A549 (cell line): Measurements from ENCODE around the gene GTPBP8. TPM values are rescaled to one million over a fixed set of nuclear protein-coding genes. Genes with fewer than 3 reads are reported as not detected.

ENCODE experiments used
- ATAC-seq, 2 experiments: fragments of 200-7000 bp in 1 of 2; fragments of >200 bp in 1 of 2; cut with Nextera tagmentation in 1 of 2; cut with Tn5 transposase in 1 of 2; 3 replicates each; pipeline versions ENCODE4 v1.8.0 to v1.9.1; 2018 to 2020; ENCODE audit warnings: mild to moderate bottlenecking in 1 of 2, moderate library complexity in 1 of 2
- CTCF ChIA-PET: fragments of 300-600 bp; sonication (Branson Sonifier 250); formaldehyde crosslinking; extraction: SDS; loops from one replicate; lab custom pipeline; 2021; ENCODE audit warnings: antibody characterized with exemption, inconsistent platforms; lab: Yijun Ruan, JAX
- POLR2A ChIA-PET: fragments of 350-600 bp; formaldehyde crosslinking; extraction: SDS; loops from one replicate; lab custom pipeline; 2021; ENCODE audit warnings: antibody characterized with exemption, inconsistent platforms; lab: Yijun Ruan, JAX
- DNase-seq, 2 experiments: peaks; one replicate each; pipeline versions ENCODE4 v3.0.0 to v3.0.0-alpha.2; 2011 to 2016; ENCODE audit warnings: low read depth in 1 of 2, low spot score in 1 of 2
- FAIRE-seq: peaks from 2 replicates; lab custom pipeline; 2011; peaks lifted over from hg19 to GRCh38; lab: Jason Lieb, UNC
- H3K27ac ChIP-seq, 2 experiments: fragments of >200 bp; sonication (Bioruptor Twin); formaldehyde crosslinking; 3 replicates each; pipeline ENCODE4 v1.5.1; 2016 to 2017
- H3K4me1 ChIP-seq: fragments of >200 bp; sonication (Bioruptor Twin); formaldehyde crosslinking; 3 replicates; pipeline ENCODE4 v1.6.1; 2016
- H3K4me2 ChIP-seq: fragments of >200 bp; sonication (Bioruptor Twin); formaldehyde crosslinking; 3 replicates; pipeline ENCODE4 v1.6.1; 2016
- H3K4me3 ChIP-seq: fragments of >200 bp; sonication (Bioruptor Twin); formaldehyde crosslinking; 3 replicates; pipeline ENCODE4 v1.5.1; 2016
- H3K9me3 ChIP-seq: fragments of >200 bp; sonication (Bioruptor Twin); formaldehyde crosslinking; 3 replicates; pipeline ENCODE4 v1.6.1; 2016
- BCL3 ChIP-seq: fragments of >200 bp; sonication (Bioruptor Twin); formaldehyde crosslinking; IDR thresholded peaks from 3 replicates; pipeline ENCODE4 v1.6.1; 2016
- BHLHE40 ChIP-seq: IDR thresholded peaks from 2 replicates; pipeline ENCODE4 v1.6.1; 2012; ENCODE audit warnings: low read depth, low read length, inconsistent platforms
- CBX2 ChIP-seq: fragments of 200-600 bp; sonication (generic); IDR thresholded peaks from 2 replicates; pipeline ENCODE4 v1.6.1; 2016; ENCODE audit warnings: low read depth, mild to moderate bottlenecking, borderline replicate concordance
- CHD4 ChIP-seq: fragments of 200-600 bp; sonication (generic); IDR thresholded peaks from 2 replicates; pipeline ENCODE4 v1.6.1; 2016; ENCODE audit warnings: antibody characterized with exemption, mild to moderate bottlenecking, borderline replicate concordance
- CTCF ChIP-seq: fragments of >200 bp; sonication (Bioruptor Twin); formaldehyde crosslinking; IDR thresholded peaks from 3 replicates; pipeline ENCODE4 v1.5.1; 2016
- EHF ChIP-seq: fragments of 250-450 bp; sonication (Bioruptor Pico); IDR thresholded peaks from 2 replicates; pipeline ENCODE4 v1.5.0; 2020; ENCODE audit warnings: mild to moderate bottlenecking
- EP300 ChIP-seq, 2 experiments: fragments of >200 bp; sonication (Bioruptor Twin); formaldehyde crosslinking; IDR thresholded peaks; 2 replicates in 1 of 2; 3 replicates in 1 of 2; pipeline ENCODE4 v1.6.1; 2016 to 2017
- GATA3 ChIP-seq: IDR thresholded peaks from 2 replicates; pipeline ENCODE4 v1.6.1; 2012; ENCODE audit warnings: borderline replicate concordance
- HEYL ChIP-seq: fragments of 250-450 bp; sonication (Bioruptor Pico); IDR thresholded peaks from 2 replicates; pipeline ENCODE4 v1.8.0; 2021; ENCODE audit warnings: mild to moderate bottlenecking, moderate library complexity
- HOXA7 ChIP-seq: fragments of 250-450 bp; sonication (Bioruptor Pico); IDR thresholded peaks from 2 replicates; pipeline ENCODE4 v1.5.0; 2020; ENCODE audit warnings: mild to moderate bottlenecking, moderate library complexity
- HOXB13 ChIP-seq: fragments of 250-450 bp; sonication (Bioruptor Pico); IDR thresholded peaks from 2 replicates; pipeline ENCODE4 v1.5.0; 2020; ENCODE audit warnings: low read depth, mild to moderate bottlenecking, moderate library complexity
- HOXB5 ChIP-seq: fragments of 250-450 bp; sonication (Bioruptor Pico); IDR thresholded peaks from 2 replicates; pipeline ENCODE4 v1.5.0; 2020; ENCODE audit warnings: mild to moderate bottlenecking, moderate library complexity
- JUN ChIP-seq, 2 experiments: fragments of >200 bp; sonication (Bioruptor Twin); formaldehyde crosslinking; IDR thresholded peaks; 2 replicates in 1 of 2; 3 replicates in 1 of 2; pipeline ENCODE4 v1.6.1; 2016 to 2017
- JUNB ChIP-seq: fragments of >200 bp; sonication (Bioruptor Twin); formaldehyde crosslinking; IDR thresholded peaks from 2 replicates; pipeline ENCODE4 v1.6.1; 2016
- KDM5A ChIP-seq: fragments of 200-600 bp; sonication (generic); IDR thresholded peaks from 2 replicates; pipeline ENCODE4 v1.6.1; 2016; ENCODE audit warnings: antibody characterized with exemption, mild to moderate bottlenecking
- MAFK ChIP-seq: fragments of 450-650 bp; IDR thresholded peaks from 2 replicates; pipeline ENCODE4 v1.6.1; 2014; ENCODE audit not compliant: partially characterized antibody
- MAZ ChIP-seq: fragments of 150-350 bp; IDR thresholded peaks from 2 replicates; pipeline ENCODE4 v1.6.1; 2014; ENCODE audit warnings: antibody characterized with exemption, low read depth, low read length, borderline replicate concordance
- NR3C1 ChIP-seq: fragments of >200 bp; sonication (Bioruptor Twin); formaldehyde crosslinking; IDR thresholded peaks from 3 replicates; pipeline ENCODE4 v1.6.1; 2017
- PBX3 ChIP-seq: IDR thresholded peaks from 2 replicates; pipeline ENCODE4 v1.6.1; 2012
- POLR2A ChIP-seq: IDR thresholded peaks from 2 replicates; pipeline ENCODE4 v1.6.1; 2012; ENCODE audit warnings: mild to moderate bottlenecking, low read length
- POLR2AphosphoS2 ChIP-seq: conservative IDR thresholded peaks from 2 replicates; pipeline ENCODE4 v1.6.1; 2012; ENCODE audit warnings: low read length, improper control_type of control experiment, inconsistent platforms
- RARB ChIP-seq: fragments of 250-450 bp; sonication (Bioruptor Pico); IDR thresholded peaks from 2 replicates; pipeline ENCODE4 v1.8.0; 2021; ENCODE audit warnings: mild to moderate bottlenecking, moderate library complexity
- RNF2 ChIP-seq: fragments of 200-600 bp; sonication (generic); IDR thresholded peaks from 2 replicates; pipeline ENCODE4 v1.6.1; 2016; ENCODE audit warnings: low read depth, mild to moderate bottlenecking, antibody characterized with exemption, moderate library complexity, borderline replicate concordance
- TP53 ChIP-seq: fragments of 250-450 bp; sonication (Bioruptor Pico); IDR thresholded peaks from 2 replicates; pipeline ENCODE4 v1.5.0; 2021; ENCODE audit warnings: mild to moderate bottlenecking, moderate library complexity
- ZC3H11A ChIP-seq: fragments of 450-650 bp; IDR thresholded peaks from 2 replicates; pipeline ENCODE4 v1.6.1; 2014; ENCODE audit warnings: antibody characterized with exemption, mild to moderate bottlenecking
- WGBS: methylation state at CpG from one replicate; pipeline ENCODE4 v1.1.6; 2017; ENCODE audit errors: missing lambda C conversion rate; 5-methylcytosine and 5-hydroxymethylcytosine counted together
- polyA plus RNA-seq, 4 experiments: library from polyadenylated mRNA; depleted of rRNA in 3 of 4; stranded (reverse); fragments of >200 nt; fragmentation: RNase III in 1 of 4; extraction: RNeasy Plus Mini Kit Qiagen cat#74134 plus additional on column Dnase treatment in 1 of 4; gene quantifications; 2 replicates in 3 of 4; 3 replicates in 1 of 4; pipeline ENCODE4 v1.2.3, GENCODE V29; 2011 to 2017
- TF ChIP-seq, protein P1 (sequence below): fragments of 150-350 bp; IDR thresholded peaks from 2 replicates; pipeline ENCODE4 v1.6.1; 2014; ENCODE audit warnings: low read depth, mild to moderate bottlenecking, low read length
- TF ChIP-seq, protein P2 (sequence below): IDR thresholded peaks from 2 replicates; pipeline ENCODE4 v1.6.1; 2012; ENCODE audit warnings: low read depth, borderline replicate concordance

GTPBP8 gene
- polyA plus RNA-seq, 2 of the 4 experiments (the other 2 are of a cell fraction), result 18.3 to 26.6 TPM

GRCh38 chr3:112966633-112967032, 24.2 kb upstream of the GTPBP8 start (continued):
- TF ChIP-seq CTCF (no peak), RNF2 (no peak), PBX3 (no peak), JUN (IDR thresholded peaks at IDR 0.05) (no peak)

GRCh38 chr3:112967425-112967824, 23.4 kb upstream of the GTPBP8 start:
- POLR2A ChIA-PET, result no interaction called here
- no peak for ATAC-seq
- H3K4me1 ChIP-seq, result peaks cover 4% of the 10 kb centered on the region; the same call in 1 of the 3 replicates

DNA sequence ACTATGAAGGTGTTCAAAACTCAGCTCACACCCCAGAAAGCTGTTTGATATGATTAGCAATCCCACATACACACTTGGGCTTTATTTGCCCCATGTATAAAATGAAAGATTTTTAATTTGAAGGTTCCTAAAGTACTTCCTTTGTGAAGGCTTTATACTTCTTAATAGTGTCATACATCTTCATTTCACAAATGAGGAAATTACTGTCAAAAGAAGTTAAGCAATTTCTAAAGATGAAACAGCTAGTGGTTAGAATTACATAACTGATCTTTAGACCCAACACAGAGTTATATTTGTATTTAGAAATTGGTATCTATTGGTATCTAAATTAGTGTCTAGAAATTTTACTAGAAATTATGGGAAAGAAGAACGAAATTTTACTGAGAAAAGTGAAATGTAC, 23.0 kb upstream of the GTPBP8 start:
- WGBS, result 17% methylated on average over 1 of the region's 1 CpG
- no peak overlapping the region for H3K27ac ChIP-seq
- CTCF ChIA-PET, result interaction anchor here (1.0 to 4.8 kb wide), 5 partner anchors 11 to 325 kb away, joined by 3 to 27 read pairs (median 3); no protein-coding TSS in a partner anchor
- ATAC-seq (no peak), DNase-seq (no peak), FAIRE-seq (no peak)
- POLR2A ChIA-PET, result no interaction called here
- no peak overlapping the region for H3K4me2 ChIP-seq
- peaks cover 4% of the 10 kb centered on the region; the same call in 1 of the 3 replicates for H3K4me1 ChIP-seq
- no peak overlapping the region for H3K4me3 ChIP-seq
- 0 out of 3 replicates have a peak, but pooled peaks cover 7% of the 10 kb centered on the region for H3K9me3 ChIP-seq
- no peak for TF ChIP-seq MAFK
- no peak for TF ChIP-seq HOXB5
- no peak for TF ChIP-seq MAZ
- no peak for TF ChIP-seq PBX3
- no peak for TF ChIP-seq EHF
- no peak for TF ChIP-seq POLR2AphosphoS2
- no peak for TF ChIP-seq NR3C1
- no peak for TF ChIP-seq BCL3
- no peak for TF ChIP-seq BHLHE40
- TF ChIP-seq GATA3, result no peak
- no peak for TF ChIP-seq EP300 (IDR thresholded peaks at IDR 0.05)

More at GRCh38 chr3:112967425-112967824, 23.4 kb upstream of the GTPBP8 start:
- 0 out of 3 replicates have a peak, but pooled peaks cover 11% of the 10 kb centered on the region for H3K9me3 ChIP-seq
- H3K4me3 ChIP-seq, result no peak overlapping the region
- 97% methylated on average over 1 of the region's 1 CpG for WGBS
- FAIRE-seq, result no peak
- no peak overlapping the region for H3K4me2 ChIP-seq
- CTCF ChIA-PET, result interaction anchor here (1.0 to 4.8 kb wide), 6 partner anchors 12 to 325 kb away, joined by 3 to 27 read pairs (median 4); no protein-coding TSS in a partner anchor
- no peak for DNase-seq
- TF ChIP-seq HOXB13 (CRISPR knock-in tag) (no peak), CBX2 (no peak), HEYL (CRISPR knock-in tag) (no peak), POLR2AphosphoS2 (no peak), TP53 (CRISPR knock-in tag) (no peak), EHF (no peak), JUN (IDR thresholded peaks at IDR 0.05) (no peak), HOXA7 (no peak), RNF2 (no peak), CTCF (no peak), CHD4 (no peak), RARB (no peak), KDM5A (no peak), EP300 (IDR thresholded peaks at IDR 0.05) (no peak), POLR2A (no peak), JUNB (no peak), ZC3H11A (no peak)
- TF ChIP-seq, protein P1, sequence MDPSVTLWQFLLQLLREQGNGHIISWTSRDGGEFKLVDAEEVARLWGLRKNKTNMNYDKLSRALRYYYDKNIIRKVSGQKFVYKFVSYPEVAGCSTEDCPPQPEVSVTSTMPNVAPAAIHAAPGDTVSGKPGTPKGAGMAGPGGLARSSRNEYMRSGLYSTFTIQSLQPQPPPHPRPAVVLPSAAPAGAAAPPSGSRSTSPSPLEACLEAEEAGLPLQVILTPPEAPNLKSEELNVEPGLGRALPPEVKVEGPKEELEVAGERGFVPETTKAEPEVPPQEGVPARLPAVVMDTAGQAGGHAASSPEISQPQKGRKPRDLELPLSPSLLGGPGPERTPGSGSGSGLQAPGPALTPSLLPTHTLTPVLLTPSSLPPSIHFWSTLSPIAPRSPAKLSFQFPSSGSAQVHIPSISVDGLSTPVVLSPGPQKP, result no peak
- TF ChIP-seq, protein P2, sequence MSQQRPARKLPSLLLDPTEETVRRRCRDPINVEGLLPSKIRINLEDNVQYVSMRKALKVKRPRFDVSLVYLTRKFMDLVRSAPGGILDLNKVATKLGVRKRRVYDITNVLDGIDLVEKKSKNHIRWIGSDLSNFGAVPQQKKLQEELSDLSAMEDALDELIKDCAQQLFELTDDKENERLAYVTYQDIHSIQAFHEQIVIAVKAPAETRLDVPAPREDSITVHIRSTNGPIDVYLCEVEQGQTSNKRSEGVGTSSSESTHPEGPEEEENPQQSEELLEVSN, result no peak
- H3K27ac ChIP-seq, result no peak overlapping the region
